H9 (cell line): ENCODE data around the gene KRT81. TPM values are rescaled to one million over a fixed set of nuclear protein-coding genes. Genes with fewer than 3 reads are reported as not detected.

Experiments
- DNase-seq: peaks from one replicate; pipeline ENCODE4 v3.0.0-alpha.2; 2017
- H2AFZ ChIP-seq: one replicate; pipeline ENCODE4 v1.6.1; 2013; ENCODE audit warnings: mild to moderate bottlenecking, low read length, control low read depth, moderate library complexity
- H2AK5ac ChIP-seq: 2 replicates; pipeline ENCODE4 v1.6.1; 2013; ENCODE audit warnings: low read length, control low read depth, mixed read lengths; ENCODE audit not compliant: insufficient read length
- H2BK120ac ChIP-seq: one replicate; pipeline ENCODE4 v1.6.1; 2013; ENCODE audit warnings: low read depth, mild to moderate bottlenecking, low read length, control low read depth, inconsistent platforms; ENCODE audit not compliant: poor library complexity, severe bottlenecking
- H2BK12ac ChIP-seq: 2 replicates; pipeline ENCODE4 v1.6.1; 2013; ENCODE audit warnings: low read length, control low read depth, mixed read lengths, low read depth; ENCODE audit not compliant: insufficient read length
- H2BK15ac ChIP-seq: 2 replicates; pipeline ENCODE4 v1.6.1; 2013; ENCODE audit warnings: low read depth, low read length, control low read depth
- H2BK20ac ChIP-seq: one replicate; pipeline ENCODE4 v1.6.1; 2013; ENCODE audit warnings: low read depth, mild to moderate bottlenecking, low read length, control low read depth, inconsistent platforms; ENCODE audit not compliant: poor library complexity, severe bottlenecking
- H2BK5ac ChIP-seq: 2 replicates; pipeline ENCODE4 v1.6.1; 2013; ENCODE audit warnings: low read length, control low read depth, mixed read lengths; ENCODE audit not compliant: insufficient read length
- H3K14ac ChIP-seq: 2 replicates; pipeline ENCODE4 v1.6.1; 2013; ENCODE audit warnings: low read length, control low read depth; ENCODE audit not compliant: insufficient read depth
- H3K18ac ChIP-seq: 2 replicates; pipeline ENCODE4 v1.6.1; 2013; ENCODE audit warnings: low read depth, mild to moderate bottlenecking, mixed read lengths, low read length, control low read depth; ENCODE audit not compliant: insufficient read length
- H3K23ac ChIP-seq: 2 replicates; pipeline ENCODE4 v1.6.1; 2013; ENCODE audit warnings: low read length, control low read depth, mixed read lengths, low read depth; ENCODE audit not compliant: insufficient read length
- H3K23me2 ChIP-seq: 2 replicates; pipeline ENCODE4 v1.6.1; 2013; ENCODE audit warnings: low read depth, mild to moderate bottlenecking, mixed read lengths, low read length, control low read depth; ENCODE audit not compliant: insufficient read length, poor library complexity, severe bottlenecking
- H3K27ac ChIP-seq: 2 replicates; pipeline ENCODE4 v1.5.1; 2013; ENCODE audit warnings: low read length, control low read depth, mixed read lengths, low read depth; ENCODE audit not compliant: insufficient read length
- H3K27me3 ChIP-seq: 2 replicates; pipeline ENCODE4 v1.6.1; 2013; ENCODE audit warnings: low read length, control low read depth, inconsistent platforms; ENCODE audit not compliant: insufficient read depth
- H3K4ac ChIP-seq: 2 replicates; pipeline ENCODE4 v1.6.1; 2013; ENCODE audit warnings: low read depth, mild to moderate bottlenecking, control low read depth, inconsistent platforms, low read length, moderate library complexity
- H3K4me1 ChIP-seq: 2 replicates; pipeline ENCODE4 v1.6.1; 2013; ENCODE audit warnings: low read length, control low read depth, inconsistent platforms; ENCODE audit not compliant: insufficient read depth
- H3K4me2 ChIP-seq: 2 replicates; pipeline ENCODE4 v1.6.1; 2013; ENCODE audit warnings: low read length, control low read depth, mixed read lengths; ENCODE audit not compliant: insufficient read length, insufficient read depth
- H3K56ac ChIP-seq: 2 replicates; pipeline ENCODE4 v1.6.1; 2013; ENCODE audit warnings: low read depth, mild to moderate bottlenecking, mixed read lengths, low read length, control low read depth; ENCODE audit not compliant: insufficient read length
- H3K79me1 ChIP-seq: 2 replicates; pipeline ENCODE4 v1.6.1; 2013; ENCODE audit warnings: low read depth, mild to moderate bottlenecking, moderate library complexity, low read length, control low read depth, inconsistent platforms; ENCODE audit not compliant: insufficient read depth, poor library complexity, severe bottlenecking
- H3K79me2 ChIP-seq: 2 replicates; pipeline ENCODE4 v1.6.1; 2013; ENCODE audit warnings: low read length, control low read depth, inconsistent platforms; ENCODE audit not compliant: insufficient read depth
- H3K9ac ChIP-seq: 2 replicates; pipeline ENCODE4 v1.6.1; 2013; ENCODE audit warnings: low read length, control low read depth, mixed read lengths; ENCODE audit not compliant: insufficient read length; ENCODE audit errors: extremely low read depth
- H3K9me3 ChIP-seq: one replicate; pipeline ENCODE4 v1.6.1; 2013; ENCODE audit warnings: low read depth, low read length, inconsistent platforms; ENCODE audit not compliant: control insufficient read depth
- H3T11ph ChIP-seq: one replicate; pipeline ENCODE4 v1.6.1; 2013; ENCODE audit warnings: mild to moderate bottlenecking, low read length, control low read depth, inconsistent platforms
- H4K20me1 ChIP-seq: one replicate; pipeline ENCODE4 v1.6.1; 2013; ENCODE audit not compliant: control insufficient read depth, insufficient read length, insufficient read depth
- H4K5ac ChIP-seq: 2 replicates; pipeline ENCODE4 v1.6.1; 2013; ENCODE audit warnings: low read depth, mild to moderate bottlenecking, mixed read lengths, low read length, control low read depth; ENCODE audit not compliant: insufficient read length
- H4K8ac ChIP-seq: replicated peaks from 2 replicates; pipeline ENCODE4 v1.6.1; 2013; ENCODE audit warnings: low read length, control low read depth, mixed read lengths, low read depth; ENCODE audit not compliant: insufficient read length
- H4K91ac ChIP-seq: 2 replicates; pipeline ENCODE4 v1.6.1; 2013; ENCODE audit warnings: low read depth, mild to moderate bottlenecking, moderate library complexity, mixed read lengths, low read length, control low read depth; ENCODE audit not compliant: insufficient read length
- H3K27ac Mint-ChIP-seq, 3 experiments: 2 replicates in 2 of 3; 3 replicates in 1 of 3; pipeline ENCODE4 v1.8.0; 2020 to 2021; ENCODE audit warnings: mixed read lengths in 3 of 3, mild to moderate bottlenecking in 1 of 3, moderate library complexity in 1 of 3
- H3K27me3 Mint-ChIP-seq: 2 replicates; pipeline ENCODE4 v1.8.0; 2021; ENCODE audit warnings: low read depth, mild to moderate bottlenecking, moderate library complexity, mixed read lengths
- H3K36me3 Mint-ChIP-seq, 3 experiments: 2 replicates in 2 of 3; 3 replicates in 1 of 3; pipeline ENCODE4 v1.8.0; 2020 to 2021; ENCODE audit warnings: low read depth in 3 of 3, mixed read lengths in 3 of 3; ENCODE audit not compliant: insufficient read depth in 1 of 3
- H3K4me1 Mint-ChIP-seq, 2 experiments: 2 replicates each; pipeline ENCODE4 v1.8.0; 2020; ENCODE audit warnings: mixed read lengths in 2 of 2
- H3K4me3 Mint-ChIP-seq, 2 experiments: 2 replicates in 1 of 2; 3 replicates in 1 of 2; pipeline ENCODE4 v1.8.0; 2020 to 2021; ENCODE audit warnings: mild to moderate bottlenecking in 2 of 2, mixed read lengths in 2 of 2, moderate library complexity in 1 of 2
- H3K9me3 Mint-ChIP-seq, 2 experiments: 2 replicates in 1 of 2; 3 replicates in 1 of 2; pipeline ENCODE4 v1.8.0; 2020; ENCODE audit warnings: mild to moderate bottlenecking in 2 of 2, mixed read lengths in 2 of 2, moderate library complexity in 1 of 2
- CTCF ChIP-seq: fragments of 200-600 bp; sonication (generic); conservative IDR thresholded peaks from 3 replicates; pipeline ENCODE4 v1.8.0; 2021; ENCODE audit warnings: antibody characterized with exemption, mild to moderate bottlenecking
- WGBS: extraction: QIAGEN DNeasy Blood & Tissue Kit; methylation state at CpG from one replicate; pipeline ENCODE4 v1.1.7; 2013; ENCODE audit warnings: missing lambda C conversion rate, low lambda C conversion rate, mixed read lengths; ENCODE audit not compliant: insufficient read length; ENCODE audit errors: extremely low coverage; 5-methylcytosine and 5-hydroxymethylcytosine counted together
- total RNA-seq: library from RNA; stranded (reverse); gene quantifications from 2 replicates; pipeline ENCODE4 v1.2.1, GENCODE V29; 2021

KRT81 gene
- total RNA-seq, 1 experiment from 2014 or later = not detected

- Histone ChIP-seq H3K79me1 (no peaks in the 10 kb centered on the region), H2BK12ac (no peak overlapping the region), H2BK15ac (no peak overlapping the region), H2BK120ac (no peak overlapping the region), H3K9ac (no peak overlapping the region), H3K27ac (no peak overlapping the region), H4K91ac (no peak overlapping the region), H4K20me1 (no peaks in the 10 kb centered on the region), H4K8ac (no peak overlapping the region), H2AK5ac (no peak overlapping the region), H2AFZ (no peak overlapping the region), H3K27me3 (no peaks in the 10 kb centered on the region; the same call in 1 of the 2 replicates), H3K4me2 (no peak overlapping the region), H3T11ph (no peak overlapping the region), H3K4ac (no peak overlapping the region), H3K18ac (no peak overlapping the region), H3K23me2 (no peaks in the 10 kb centered on the region), H3K79me2 (no peaks in the 10 kb centered on the region), H3K23ac (no peak overlapping the region), H3K14ac (no peak overlapping the region), H3K56ac (no peak overlapping the region), H2BK5ac (no peak overlapping the region), H3K9me3 (no peaks in the 10 kb centered on the region), H4K5ac (no peak overlapping the region), H3K4me1 (no peaks in the 10 kb centered on the region), H2BK20ac (no peak overlapping the region)
- peaks cover 17 to 24% of the 10 kb centered on the region in 2 experiments for H3K4me1 Mint-ChIP-seq
- H3K36me3 Mint-ChIP-seq = peaks cover 0 to 4% (median 0%) of the 10 kb centered on the region in 3 experiments; a peak in 2 of 7 replicates
- no peak overlapping the region for H3K4me3 Mint-ChIP-seq
- no peak for TF ChIP-seq CTCF
- H3K9me3 Mint-ChIP-seq = peaks cover 3 to 4% of the 10 kb centered on the region in 2 experiments; a peak in 3 of 5 replicates
- peaks cover 89% of the 10 kb centered on the region for H3K27me3 Mint-ChIP-seq
- no peak overlapping the region; a peak in 1 of 7 replicates for H3K27ac Mint-ChIP-seq
- no peak for DNase-seq
- no CpG with 5 or more reads among the region's 10 CpGs for WGBS
Observed at GRCh38 chr12:52254180-52254964, 37.0 kb downstream of the KRT81 start.
